DOHH2 (cell line): Measurements from ENCODE around the gene COL17A1.

ENCODE experiments used
- H3F3A ChIP-seq: fragments of 200-600 bp; sonication (generic), shearing (Covaris generic); 2 replicates; pipeline ENCODE4 v1.6.0; 2016; ENCODE audit warnings: antibody characterized with exemption, mild to moderate bottlenecking; ENCODE audit not compliant: control insufficient read depth, insufficient read depth
- H3K27ac ChIP-seq: fragments of 200-600 bp; sonication (generic); 2 replicates; pipeline ENCODE4 v1.5.1; 2014; ENCODE audit warnings: low read depth, mild to moderate bottlenecking, low read length, moderate library complexity
- H3K27me3 ChIP-seq: fragments of 200-600 bp; sonication (generic); 2 replicates; pipeline ENCODE4 v1.6.1; 2014; ENCODE audit warnings: mild to moderate bottlenecking, low read length, mixed read lengths; ENCODE audit not compliant: control insufficient read depth
- H3K36me3 ChIP-seq: fragments of 200-600 bp; sonication (generic); 2 replicates; pipeline ENCODE4 v1.6.1; 2014; ENCODE audit warnings: mild to moderate bottlenecking, low read length, moderate library complexity, mixed read lengths; ENCODE audit not compliant: control insufficient read depth
- H3K4me1 ChIP-seq: fragments of 200-600 bp; sonication (generic); 2 replicates; pipeline ENCODE4 v1.6.1; 2014; ENCODE audit warnings: mild to moderate bottlenecking, low read length, mixed read lengths; ENCODE audit not compliant: control insufficient read depth
- H3K4me2 ChIP-seq: fragments of 200-600 bp; sonication (generic); 2 replicates; pipeline ENCODE4 v1.6.0; 2014; ENCODE audit warnings: mild to moderate bottlenecking, low read length, moderate library complexity
- H3K4me3 ChIP-seq: fragments of 200-600 bp; sonication (generic); 2 replicates; pipeline ENCODE4 v1.5.1; 2014; ENCODE audit warnings: mild to moderate bottlenecking, low read length, mixed read lengths
- H3K79me2 ChIP-seq: fragments of 200-600 bp; sonication (generic); 2 replicates; pipeline ENCODE4 v1.6.1; 2014; ENCODE audit warnings: mild to moderate bottlenecking, low read length, mixed read lengths; ENCODE audit not compliant: control insufficient read depth
- H3K9me2 ChIP-seq: fragments of 200-600 bp; sonication (generic); replicated peaks from 2 replicates; pipeline ENCODE4 v1.6.1; 2014; ENCODE audit warnings: mild to moderate bottlenecking, low read length, mixed read lengths; ENCODE audit not compliant: control insufficient read depth
- H3K9me3 ChIP-seq: fragments of 200-600 bp; sonication (generic); 2 replicates; pipeline ENCODE4 v1.6.1; 2014; ENCODE audit warnings: antibody characterized with exemption, low read length, mixed read lengths; ENCODE audit not compliant: control insufficient read depth, insufficient read depth
- H4K20me1 ChIP-seq: fragments of 200-600 bp; sonication (generic); 2 replicates; pipeline ENCODE4 v1.6.0; 2014; ENCODE audit warnings: low read depth, mild to moderate bottlenecking, antibody characterized with exemption, low read length, moderate library complexity; ENCODE audit not compliant: control insufficient read depth, insufficient read depth
- EZH2phosphoT487 ChIP-seq: fragments of 200-600 bp; sonication (generic); IDR thresholded peaks from 2 replicates; pipeline ENCODE4 v1.6.1; 2017; ENCODE audit warnings: borderline replicate concordance, mild to moderate bottlenecking, antibody characterized with exemption, low read length, moderate library complexity, mixed read lengths
- TF ChIP-seq, protein P1 (sequence below): fragments of 200-600 bp; sonication (generic); IDR thresholded peaks from one replicate; pipeline ENCODE4 v1.5.1; 2014; ENCODE audit warnings: antibody characterized with exemption, mild to moderate bottlenecking, low read depth, low read length; ENCODE audit not compliant: poor library complexity, severe bottlenecking

The COL17A1 gene

GRCh38 chr10:104119996-104120395 lies 34.3 kb upstream of the COL17A1 start:
- Histone ChIP-seq H3K36me3 (peaks cover 14% of the 10 kb centered on the region), H3K9me3 (no peaks in the 10 kb centered on the region), H3K4me2 (peak overlapping the region; percentile 88), H3K27me3 (no peaks in the 10 kb centered on the region), H4K20me1 (no peaks in the 10 kb centered on the region), H3K4me3 (no peak overlapping the region), H3F3A (peaks cover 5% of the 10 kb centered on the region; the same call in 1 of the 2 replicates), H3K9me2 (no peaks in the 10 kb centered on the region), H3K4me1 (peaks cover 30% of the 10 kb centered on the region), H3K27ac (no peak overlapping the region), H3K79me2 (peaks cover 17% of the 10 kb centered on the region)
- TF ChIP-seq, protein P1, sequence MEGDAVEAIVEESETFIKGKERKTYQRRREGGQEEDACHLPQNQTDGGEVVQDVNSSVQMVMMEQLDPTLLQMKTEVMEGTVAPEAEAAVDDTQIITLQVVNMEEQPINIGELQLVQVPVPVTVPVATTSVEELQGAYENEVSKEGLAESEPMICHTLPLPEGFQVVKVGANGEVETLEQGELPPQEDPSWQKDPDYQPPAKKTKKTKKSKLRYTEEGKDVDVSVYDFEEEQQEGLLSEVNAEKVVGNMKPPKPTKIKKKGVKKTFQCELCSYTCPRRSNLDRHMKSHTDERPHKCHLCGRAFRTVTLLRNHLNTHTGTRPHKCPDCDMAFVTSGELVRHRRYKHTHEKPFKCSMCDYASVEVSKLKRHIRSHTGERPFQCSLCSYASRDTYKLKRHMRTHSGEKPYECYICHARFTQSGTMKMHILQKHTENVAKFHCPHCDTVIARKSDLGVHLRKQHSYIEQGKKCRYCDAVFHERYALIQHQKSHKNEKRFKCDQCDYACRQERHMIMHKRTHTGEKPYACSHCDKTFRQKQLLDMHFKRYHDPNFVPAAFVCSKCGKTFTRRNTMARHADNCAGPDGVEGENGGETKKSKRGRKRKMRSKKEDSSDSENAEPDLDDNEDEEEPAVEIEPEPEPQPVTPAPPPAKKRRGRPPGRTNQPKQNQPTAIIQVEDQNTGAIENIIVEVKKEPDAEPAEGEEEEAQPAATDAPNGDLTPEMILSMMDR, result no peak
- TF ChIP-seq EZH2phosphoT487, result no peak

GRCh38 chr10:104117839-104118323 lies 32.2 kb upstream of the COL17A1 start:
- Histone ChIP-seq H3K27me3 (no peaks in the 10 kb centered on the region), H3K9me3 (no peaks in the 10 kb centered on the region), H3K4me3 (no peak overlapping the region), H3K4me1 (peaks cover 25% of the 10 kb centered on the region), H3K79me2 (peaks cover 7% of the 10 kb centered on the region), H3K27ac (no peak overlapping the region), H4K20me1 (no peaks in the 10 kb centered on the region), H3K4me2 (no peak overlapping the region), H3K36me3 (peaks cover 3% of the 10 kb centered on the region; the same call in 1 of the 2 replicates), H3F3A (peaks cover under 1% of the 10 kb centered on the region; the same call in 1 of the 2 replicates), H3K9me2 (no peaks in the 10 kb centered on the region)
- TF ChIP-seq, protein P1, result no peak
- TF ChIP-seq EZH2phosphoT487, result no peak

- Histone ChIP-seq H3K27me3 (peaks cover 9% of the 10 kb centered on the region), H3K9me3 (no peaks in the 10 kb centered on the region), H3K36me3 (no peaks in the 10 kb centered on the region), H4K20me1 (no peaks in the 10 kb centered on the region), H3K4me3 (no peak overlapping the region), H3K9me2 (no peaks in the 10 kb centered on the region), H3F3A (no peaks in the 10 kb centered on the region), H3K79me2 (no peaks in the 10 kb centered on the region), H3K27ac (no peak overlapping the region), H3K4me2 (no peak overlapping the region), H3K4me1 (peaks cover 6% of the 10 kb centered on the region)
- TF ChIP-seq, protein P1, result no peak
- no peak for TF ChIP-seq EZH2phosphoT487
Observed at GRCh38 chr10:104113376-104113956, 27.8 kb upstream of the COL17A1 start.
